Activated effector memory CD4-positive, alpha-beta T cell treated with anti-CD3 and anti-CD28 coated beads, Interleukin-2, amount 50 U/mL, for 16 hours (primary cell): ENCODE data around the gene NARS2.

Experiments
- DNase-seq: peaks from one replicate; pipeline ENCODE4 v3.0.0-alpha.2; 2020

NARS2 gene

GRCh38 chr11:78402847-78403246, 171.8 kb downstream of the NARS2 start:
- no peak for DNase-seq

GRCh38 chr11:78400702-78401101, 174.0 kb downstream of the NARS2 start:
- DNase-seq = no peak

GRCh38 chr11:78400116-78400515, 174.5 kb downstream of the NARS2 start:
- no peak for DNase-seq

- no peak for DNase-seq
Observed at GRCh38 chr11:78399136-78399535, 175.5 kb downstream of the NARS2 start.

- DNase-seq = no peak
Observed at GRCh38 chr11:78398715-78399114, 175.9 kb downstream of the NARS2 start.

- no peak for DNase-seq
Observed at GRCh38 chr11:78397398-78397797, 177.3 kb downstream of the NARS2 start.

- no peak for DNase-seq
Observed at GRCh38 chr11:78395597-78395996, 179.1 kb downstream of the NARS2 start.

- DNase-seq = no peak
Observed at GRCh38 chr11:78392854-78393253, 181.8 kb downstream of the NARS2 start.

- no peak for DNase-seq
Observed at GRCh38 chr11:78391424-78391823, 183.2 kb downstream of the NARS2 start.

- DNase-seq = no peak
Observed at GRCh38 chr11:78390809-78391208, 183.9 kb downstream of the NARS2 start.

- DNase-seq = no peak
Observed at GRCh38 chr11:78386215-78386941, 188.3 kb downstream of the NARS2 start.
